Measurements from ENCODE around the gene MAP3K2.

GRCh38 chr2:127255146-127255545 is 132.6 kb downstream of the MAP3K2 start:
- TF ChIP-seq CTCF (IDR thresholded peaks at IDR 0.05) (no peak), POLR2A (IDR thresholded peaks at IDR 0.05) (no peak)

All from esophagus squamous epithelium (tissue), 4 donors.